ENCODE measurements around the gene GMDS.

GMDS gene

DNA sequence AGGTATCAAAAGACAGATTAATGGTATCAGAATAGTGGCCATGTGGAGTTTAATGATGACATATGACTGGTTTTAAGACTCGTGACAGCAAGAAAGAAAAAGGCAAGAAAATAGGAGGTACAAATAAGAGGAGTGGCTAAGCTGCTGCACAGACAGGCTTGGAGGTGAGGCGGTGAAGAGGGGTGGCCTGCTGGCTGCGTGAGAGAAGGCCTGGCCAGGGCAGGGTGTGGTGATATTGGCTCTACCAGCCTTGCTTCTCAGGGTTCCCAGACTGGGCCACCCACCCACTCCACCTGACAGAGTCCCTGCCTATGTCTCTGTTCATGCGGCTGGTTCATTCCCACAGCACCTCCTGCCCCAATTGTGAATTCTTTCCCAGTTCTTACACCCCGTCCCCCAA, 529.0 kb downstream of the GMDS start:
- Histone ChIP-seq H3K36me3 (ENCODE audit: insufficient read depth, low read length) (no peaks in the 10 kb centered on the region), H4K20me1 (ENCODE audit: insufficient read depth, low read length) (no peaks in the 10 kb centered on the region), H3K9me3 (ENCODE audit: insufficient read depth, low read length, severe bottlenecking) (no peaks in the 10 kb centered on the region), H3K4me2 (ENCODE audit: insufficient read depth, low read length) (no peak overlapping the region), H3K4me1 (ENCODE audit: insufficient read depth, low read length) (no peaks in the 10 kb centered on the region), H3K9ac (ENCODE audit: low read depth, low read length) (no peak overlapping the region), H3K4me3 (ENCODE audit: low read depth in 1 of 2, low read length in 2 of 2) (no peak overlapping the region), H3K79me2 (ENCODE audit: insufficient read depth, low read length) (no peaks in the 10 kb centered on the region), H2AFZ (ENCODE audit: low read depth, low read length) (no peak overlapping the region), H3K27ac (ENCODE audit: low read length) (no peak overlapping the region), H3K27me3 (ENCODE audit: insufficient read depth, low read length, poor library complexity) (no peaks in the 10 kb centered on the region)
- ATAC-seq (ENCODE audit: insufficient read depth, low read depth): no peak
- no peak for TF ChIP-seq EZH2 (IDR thresholded peaks at IDR 0.05; ENCODE audit: borderline replicate concordance, low read depth, low read length, severe bottlenecking)
- TF ChIP-seq, protein P1, sequence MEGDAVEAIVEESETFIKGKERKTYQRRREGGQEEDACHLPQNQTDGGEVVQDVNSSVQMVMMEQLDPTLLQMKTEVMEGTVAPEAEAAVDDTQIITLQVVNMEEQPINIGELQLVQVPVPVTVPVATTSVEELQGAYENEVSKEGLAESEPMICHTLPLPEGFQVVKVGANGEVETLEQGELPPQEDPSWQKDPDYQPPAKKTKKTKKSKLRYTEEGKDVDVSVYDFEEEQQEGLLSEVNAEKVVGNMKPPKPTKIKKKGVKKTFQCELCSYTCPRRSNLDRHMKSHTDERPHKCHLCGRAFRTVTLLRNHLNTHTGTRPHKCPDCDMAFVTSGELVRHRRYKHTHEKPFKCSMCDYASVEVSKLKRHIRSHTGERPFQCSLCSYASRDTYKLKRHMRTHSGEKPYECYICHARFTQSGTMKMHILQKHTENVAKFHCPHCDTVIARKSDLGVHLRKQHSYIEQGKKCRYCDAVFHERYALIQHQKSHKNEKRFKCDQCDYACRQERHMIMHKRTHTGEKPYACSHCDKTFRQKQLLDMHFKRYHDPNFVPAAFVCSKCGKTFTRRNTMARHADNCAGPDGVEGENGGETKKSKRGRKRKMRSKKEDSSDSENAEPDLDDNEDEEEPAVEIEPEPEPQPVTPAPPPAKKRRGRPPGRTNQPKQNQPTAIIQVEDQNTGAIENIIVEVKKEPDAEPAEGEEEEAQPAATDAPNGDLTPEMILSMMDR (IDR thresholded peaks at IDR 0.05; ENCODE audit: borderline replicate concordance, extremely low read depth, low read length, poor library complexity, severe bottlenecking): no peak
- no peak for DNase-seq

DNA sequence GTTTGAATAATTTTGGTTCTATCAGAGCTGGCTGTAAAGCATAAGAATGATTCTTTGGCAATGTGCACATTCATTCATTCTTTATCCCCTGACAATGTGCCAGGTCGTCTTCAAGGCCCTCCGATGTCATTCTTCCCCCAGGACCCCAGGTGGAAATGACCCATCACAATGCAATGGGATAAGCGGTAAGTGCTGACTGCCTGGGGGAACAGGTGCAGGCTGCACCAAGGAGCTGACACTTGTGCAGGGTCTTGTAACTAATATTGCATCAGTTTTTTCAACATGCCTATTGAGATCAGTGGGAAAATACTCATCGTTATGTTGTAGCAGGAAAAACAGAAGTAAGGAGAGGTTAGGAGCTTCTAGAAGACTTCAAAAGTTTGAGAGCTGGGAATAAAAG, 530.1 kb downstream of the GMDS start:
- H3K9ac ChIP-seq (ENCODE audit: low read depth, low read length): no peak overlapping the region
- no peaks in the 10 kb centered on the region for H3K4me1 ChIP-seq (ENCODE audit: insufficient read depth, low read length)
- ATAC-seq (ENCODE audit: insufficient read depth, low read depth): no peak
- DNase-seq: no peak
- no peaks in the 10 kb centered on the region for H3K27me3 ChIP-seq (ENCODE audit: insufficient read depth, low read length, poor library complexity)
- H2AFZ ChIP-seq (ENCODE audit: low read depth, low read length): no peak overlapping the region
- H3K79me2 ChIP-seq (ENCODE audit: insufficient read depth, low read length): no peaks in the 10 kb centered on the region
- H3K4me2 ChIP-seq (ENCODE audit: insufficient read depth, low read length): no peak overlapping the region
- H3K9me3 ChIP-seq (ENCODE audit: insufficient read depth, low read length, severe bottlenecking): no peaks in the 10 kb centered on the region
- no peaks in the 10 kb centered on the region for H4K20me1 ChIP-seq (ENCODE audit: insufficient read depth, low read length)
- no peak for TF ChIP-seq EZH2 (IDR thresholded peaks at IDR 0.05; ENCODE audit: borderline replicate concordance, low read depth, low read length, severe bottlenecking)
- TF ChIP-seq, protein P1 (IDR thresholded peaks at IDR 0.05; ENCODE audit: borderline replicate concordance, extremely low read depth, low read length, poor library complexity, severe bottlenecking): no peak
- no peak overlapping the region for H3K27ac ChIP-seq (ENCODE audit: low read length)
- no peak overlapping the region for H3K4me3 ChIP-seq (ENCODE audit: low read depth in 1 of 2, low read length in 2 of 2)
- no peaks in the 10 kb centered on the region for H3K36me3 ChIP-seq (ENCODE audit: insufficient read depth, low read length)

DNA sequence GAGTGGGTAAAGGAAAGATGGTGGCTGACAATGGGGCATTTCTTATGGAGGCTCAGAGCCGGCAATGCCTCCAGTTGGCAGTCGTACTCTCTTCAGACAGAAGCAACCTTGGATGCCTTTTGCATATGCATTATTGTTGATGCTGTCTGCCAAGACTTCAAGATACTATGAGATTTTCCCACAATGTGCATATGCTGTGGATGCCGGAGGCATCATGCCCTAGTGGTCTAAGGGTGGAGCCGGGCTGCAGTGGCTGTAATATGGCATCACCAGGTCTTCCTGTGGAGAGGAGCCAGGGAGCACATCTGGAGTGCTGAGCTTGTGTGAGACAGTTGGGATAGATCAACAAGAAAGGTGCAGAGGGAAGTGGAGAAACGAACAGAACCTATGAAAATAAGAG, 530.8 kb downstream of the GMDS start:
- H3K4me1 ChIP-seq (ENCODE audit: insufficient read depth, low read length): no peaks in the 10 kb centered on the region
- H3K36me3 ChIP-seq (ENCODE audit: insufficient read depth, low read length): no peaks in the 10 kb centered on the region
- H3K9me3 ChIP-seq (ENCODE audit: insufficient read depth, low read length, severe bottlenecking): no peaks in the 10 kb centered on the region
- no peak for ATAC-seq (ENCODE audit: insufficient read depth, low read depth)
- no peaks in the 10 kb centered on the region for H3K27me3 ChIP-seq (ENCODE audit: insufficient read depth, low read length, poor library complexity)
- H3K9ac ChIP-seq (ENCODE audit: low read depth, low read length): no peak overlapping the region
- H4K20me1 ChIP-seq (ENCODE audit: insufficient read depth, low read length): no peaks in the 10 kb centered on the region
- H3K4me2 ChIP-seq (ENCODE audit: insufficient read depth, low read length): no peak overlapping the region
- H3K79me2 ChIP-seq (ENCODE audit: insufficient read depth, low read length): no peaks in the 10 kb centered on the region
- no peak for DNase-seq
- H3K4me3 ChIP-seq (ENCODE audit: low read depth in 1 of 2, low read length in 2 of 2): no peak overlapping the region
- H3K27ac ChIP-seq (ENCODE audit: low read length): no peak overlapping the region
- H2AFZ ChIP-seq (ENCODE audit: low read depth, low read length): no peak overlapping the region
- no peak for TF ChIP-seq EZH2 (IDR thresholded peaks at IDR 0.05; ENCODE audit: borderline replicate concordance, low read depth, low read length, severe bottlenecking)
- TF ChIP-seq, protein P1 (IDR thresholded peaks at IDR 0.05; ENCODE audit: borderline replicate concordance, extremely low read depth, low read length, poor library complexity, severe bottlenecking): no peak

All from DND-41 (cell line).